B cell (primary cell): Measurements from ENCODE around the gene MAGI2.

ENCODE experiments used
- EZH2 ChIP-seq: IDR thresholded peaks from 2 replicates; pipeline ENCODE4 v1.6.1; 2012; ENCODE audit warnings: borderline replicate concordance, low read depth, mild to moderate bottlenecking, moderate library complexity, low read length; ENCODE audit not compliant: insufficient read depth, poor library complexity, severe bottlenecking
- TF ChIP-seq, protein P1 (sequence below): fragments of 200-600 bp; IDR thresholded peaks from one replicate; pipeline ENCODE4 v1.8.0; 2022; ENCODE audit warnings: antibody characterized with exemption, mild to moderate bottlenecking

DNA sequence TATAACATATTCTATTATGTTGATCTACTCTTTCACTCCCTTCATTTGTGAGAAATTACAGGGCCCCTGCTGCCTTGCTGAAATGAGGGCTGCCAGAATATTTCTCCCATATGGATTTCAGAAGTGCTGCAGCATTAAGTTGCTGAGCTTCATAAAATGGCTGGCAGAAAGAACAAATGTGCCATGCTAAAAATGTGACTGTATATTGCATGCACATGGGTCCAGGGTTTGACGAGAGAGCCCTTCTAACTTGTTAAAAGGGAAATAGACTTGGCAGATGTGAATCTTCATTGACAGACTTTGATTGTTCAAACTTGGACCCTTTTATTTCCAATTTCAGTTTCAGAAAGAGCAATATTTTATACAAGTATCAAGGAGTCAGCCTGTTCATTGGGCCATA, 1186.3 kb downstream of the MAGI2 start:
- TF ChIP-seq, protein P1, sequence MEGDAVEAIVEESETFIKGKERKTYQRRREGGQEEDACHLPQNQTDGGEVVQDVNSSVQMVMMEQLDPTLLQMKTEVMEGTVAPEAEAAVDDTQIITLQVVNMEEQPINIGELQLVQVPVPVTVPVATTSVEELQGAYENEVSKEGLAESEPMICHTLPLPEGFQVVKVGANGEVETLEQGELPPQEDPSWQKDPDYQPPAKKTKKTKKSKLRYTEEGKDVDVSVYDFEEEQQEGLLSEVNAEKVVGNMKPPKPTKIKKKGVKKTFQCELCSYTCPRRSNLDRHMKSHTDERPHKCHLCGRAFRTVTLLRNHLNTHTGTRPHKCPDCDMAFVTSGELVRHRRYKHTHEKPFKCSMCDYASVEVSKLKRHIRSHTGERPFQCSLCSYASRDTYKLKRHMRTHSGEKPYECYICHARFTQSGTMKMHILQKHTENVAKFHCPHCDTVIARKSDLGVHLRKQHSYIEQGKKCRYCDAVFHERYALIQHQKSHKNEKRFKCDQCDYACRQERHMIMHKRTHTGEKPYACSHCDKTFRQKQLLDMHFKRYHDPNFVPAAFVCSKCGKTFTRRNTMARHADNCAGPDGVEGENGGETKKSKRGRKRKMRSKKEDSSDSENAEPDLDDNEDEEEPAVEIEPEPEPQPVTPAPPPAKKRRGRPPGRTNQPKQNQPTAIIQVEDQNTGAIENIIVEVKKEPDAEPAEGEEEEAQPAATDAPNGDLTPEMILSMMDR: no peak
- no peak for TF ChIP-seq EZH2
